HG03439 (cell line): ENCODE results near the gene MAEA.
"Not testable (repeated sequence)": the region's sequence is repeated elsewhere in the genome, so short reads cannot be mapped to it uniquely, and the experiment has no call there.

ENCODE experiments used
- ATAC-seq: cut with Tn5 transposase; IDR thresholded peaks from one replicate; pipeline ENCODE4 v1.9.1; 2021; ENCODE audit warnings: mild to moderate bottlenecking, moderate library complexity; ENCODE audit not compliant: unreplicated experiment

Gene MAEA

DNA sequence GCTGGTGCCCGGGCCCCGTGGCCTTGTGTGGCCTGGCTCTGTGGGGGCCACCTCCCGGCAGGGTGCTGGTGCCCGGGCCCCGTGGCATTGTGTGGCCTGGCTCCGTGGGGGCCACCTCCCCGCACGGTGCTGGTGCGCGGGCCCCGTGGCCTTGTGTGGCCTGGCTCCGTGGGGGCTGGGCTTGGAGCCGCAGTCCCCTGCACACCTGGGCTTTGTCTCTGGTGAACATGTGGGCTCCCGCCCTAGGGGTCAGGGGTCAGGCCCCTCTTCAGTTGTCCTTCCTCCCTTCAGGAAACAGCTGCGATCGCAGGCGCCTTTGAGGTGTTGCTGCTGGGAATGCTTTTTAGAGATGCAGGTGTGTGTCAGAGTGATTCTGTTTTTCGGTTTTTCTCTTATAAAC, 74.5 kb downstream of the MAEA start:
- no peak for ATAC-seq

DNA sequence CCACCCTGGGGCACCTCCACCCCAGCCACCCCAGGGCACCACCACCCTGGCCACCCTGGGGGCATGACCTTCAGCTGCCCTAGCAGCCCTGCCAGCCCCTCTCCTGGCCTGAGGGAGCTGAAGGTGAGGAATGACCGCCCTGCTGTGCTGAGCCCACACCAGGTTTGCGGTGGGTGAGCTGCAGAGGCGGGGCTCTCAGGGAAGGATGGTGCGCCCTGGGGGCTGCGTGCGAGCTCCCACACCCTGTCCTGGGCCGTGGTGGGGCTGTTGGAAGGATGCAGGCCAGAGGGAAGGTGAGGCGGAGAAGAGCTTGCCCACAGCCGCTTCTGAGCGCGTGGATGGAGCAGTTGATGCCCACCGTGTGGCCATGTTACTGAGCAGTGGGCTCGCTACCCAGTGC, 75.1 kb downstream of the MAEA start:
- no peak for ATAC-seq

DNA sequence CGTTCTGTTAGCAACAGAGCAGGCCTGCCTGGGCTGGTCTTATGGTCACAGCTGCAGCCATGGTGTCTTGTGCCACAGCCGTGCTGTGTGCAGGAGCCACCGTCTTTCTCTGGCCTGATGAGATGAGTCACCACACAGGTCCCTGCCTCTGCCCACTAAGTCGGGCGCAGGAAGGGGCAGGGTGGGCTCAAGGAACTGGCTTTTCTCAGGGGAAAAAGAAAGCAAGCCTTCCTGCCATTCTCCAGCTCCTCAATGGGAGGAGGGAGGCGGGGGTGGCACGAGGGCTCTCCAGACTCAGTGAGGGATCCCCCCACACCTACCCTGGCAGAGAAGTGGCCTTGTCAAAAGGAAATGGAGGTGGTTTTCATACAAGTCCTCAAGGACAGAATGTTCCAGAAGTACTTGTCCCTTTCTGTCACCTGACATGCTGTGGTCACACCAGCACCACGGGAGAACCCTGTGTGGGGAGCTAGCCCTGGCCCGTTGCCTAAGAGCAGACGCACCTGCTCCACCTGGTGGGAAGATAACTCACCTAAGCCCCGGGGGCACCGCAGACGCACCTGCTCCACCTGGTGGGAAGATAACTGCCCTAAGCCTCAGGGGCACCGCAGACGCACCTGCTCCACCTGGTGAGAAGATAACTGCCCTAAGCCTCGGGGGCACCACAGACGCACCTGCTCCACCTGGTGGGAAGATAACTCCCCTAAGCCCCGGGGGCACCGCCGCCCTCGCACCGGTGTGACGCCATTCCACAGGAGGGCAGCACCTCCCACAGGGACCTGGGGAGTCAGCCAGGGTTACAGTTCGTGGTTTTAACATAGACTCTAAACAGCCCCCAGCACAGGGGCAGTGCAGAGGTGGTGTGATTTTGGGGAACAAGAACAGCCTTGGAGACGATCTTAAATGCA, 75.8 kb downstream of the MAEA start:
- ATAC-seq: no peak

DNA sequence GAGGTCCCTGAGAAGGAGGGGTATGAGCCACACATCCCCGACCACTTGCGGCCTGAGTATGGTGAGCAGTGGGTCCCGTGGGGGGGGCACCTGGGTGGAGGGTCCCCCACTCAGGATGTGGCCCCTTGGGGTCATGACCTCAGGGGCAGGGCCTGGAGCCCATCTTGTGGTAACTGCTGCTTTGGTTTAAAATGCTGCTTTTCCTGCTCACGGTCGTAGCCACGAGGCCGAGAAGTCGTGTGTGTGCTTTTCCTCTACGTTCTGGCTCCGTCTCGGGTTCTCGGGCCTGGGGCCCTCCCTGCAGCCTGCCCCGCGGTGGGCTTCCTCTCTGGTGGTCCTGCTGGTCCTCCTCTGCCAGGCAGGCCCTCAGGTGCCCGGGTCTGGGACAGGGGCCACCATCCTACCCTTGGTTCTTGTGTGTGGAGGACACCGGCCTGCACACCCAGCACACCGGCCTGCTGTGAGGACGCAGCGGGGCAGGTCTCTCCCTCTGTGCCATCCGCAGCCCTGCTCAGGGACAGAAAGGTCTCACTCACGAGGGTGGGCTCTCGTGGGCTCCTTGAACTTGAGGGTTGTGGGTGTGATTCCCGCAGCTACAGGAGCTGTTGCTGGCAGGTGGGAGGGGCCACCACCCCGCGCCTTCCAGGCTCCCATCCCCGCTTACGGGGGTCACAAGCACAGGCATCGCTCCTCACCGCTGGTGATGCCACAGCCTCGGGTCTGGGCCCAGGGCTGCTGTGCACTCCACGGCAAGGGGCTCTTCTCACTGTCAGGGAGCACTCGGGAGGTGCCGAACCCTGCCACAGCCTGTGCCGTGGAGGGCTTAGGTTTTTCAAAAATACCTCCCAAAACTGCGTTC, 76.9 kb downstream of the MAEA start:
- ATAC-seq: no peak

GRCh38 chr4:1367230-1367935, 77.7 kb downstream of the MAEA start:
- no peak for ATAC-seq

DNA sequence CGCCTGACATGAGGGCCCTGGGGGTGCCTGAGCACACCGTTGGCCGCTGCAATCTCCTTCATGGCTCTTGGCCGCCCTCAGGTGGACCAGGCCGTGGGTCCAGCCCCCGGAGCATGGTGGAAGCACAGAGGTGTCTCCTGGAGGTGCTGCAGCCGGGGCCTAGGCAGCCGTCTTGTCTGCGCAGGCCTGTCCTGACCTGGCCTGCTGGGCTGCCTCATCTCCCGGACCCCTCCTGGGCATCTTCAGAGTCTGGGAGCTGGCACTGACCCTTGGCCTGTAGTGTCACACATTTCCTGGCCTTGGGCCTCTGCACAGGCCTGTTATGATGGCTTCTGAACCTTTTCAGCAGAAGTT, 78.2 kb downstream of the MAEA start:
- ATAC-seq: no peak

GRCh38 chr4:1368421-1369090, 78.9 kb downstream of the MAEA start:
- ATAC-seq: no peak

DNA sequence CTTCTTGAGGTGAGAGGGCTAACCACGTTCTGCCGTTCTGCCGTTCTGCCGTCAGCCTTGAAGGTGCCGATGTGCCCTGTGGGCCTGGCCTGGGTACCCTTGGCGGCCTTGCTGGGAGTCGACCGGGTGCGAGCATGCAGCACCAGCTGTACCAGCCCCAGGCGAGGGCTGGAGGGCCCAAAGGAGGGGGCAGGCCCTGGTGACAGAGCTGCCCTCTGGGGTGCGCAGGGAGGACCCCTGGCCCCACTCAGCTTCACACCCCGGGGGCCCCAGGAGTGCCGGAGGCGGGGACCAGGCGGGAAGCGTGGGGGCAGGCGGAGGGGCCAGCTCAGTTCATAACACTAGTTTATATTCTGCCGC, 79.4 kb downstream of the MAEA start:
- ATAC-seq: no peak

- ATAC-seq: no peak
Observed at GRCh38 chr4:1369479-1370079, 79.9 kb downstream of the MAEA start.

GRCh38 chr4:1370321-1371124, 80.8 kb downstream of the MAEA start:
- no peak for ATAC-seq

GRCh38 chr4:1371176-1372165, 81.8 kb downstream of the MAEA start:
- ATAC-seq: no peak

DNA sequence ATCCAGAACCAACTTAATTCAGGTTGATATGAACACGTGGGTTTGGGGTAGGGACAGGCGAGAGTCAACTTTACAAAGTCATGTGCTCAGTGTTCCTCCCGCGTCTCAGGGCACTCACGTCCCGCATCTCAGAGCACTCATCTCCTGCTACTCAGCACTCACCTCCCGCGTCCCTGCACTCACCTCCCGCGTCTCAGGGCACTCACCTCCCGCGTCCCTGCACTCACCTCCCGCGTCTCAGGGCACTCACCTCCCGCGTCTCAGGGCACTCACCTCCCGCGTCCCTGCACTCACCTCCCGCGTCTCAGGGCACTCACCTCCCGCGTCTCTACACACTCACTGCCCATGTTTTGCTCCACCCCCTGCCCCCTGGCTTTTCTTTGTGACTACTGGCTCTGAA, 82.9 kb downstream of the MAEA start:
- ATAC-seq: not testable (repeated sequence)

GRCh38 chr4:1373892-1374705, 84.4 kb downstream of the MAEA start:
- ATAC-seq: no peak

- ATAC-seq: no peak
Observed at GRCh38 chr4:1374706-1375045, 85.0 kb downstream of the MAEA start.

DNA sequence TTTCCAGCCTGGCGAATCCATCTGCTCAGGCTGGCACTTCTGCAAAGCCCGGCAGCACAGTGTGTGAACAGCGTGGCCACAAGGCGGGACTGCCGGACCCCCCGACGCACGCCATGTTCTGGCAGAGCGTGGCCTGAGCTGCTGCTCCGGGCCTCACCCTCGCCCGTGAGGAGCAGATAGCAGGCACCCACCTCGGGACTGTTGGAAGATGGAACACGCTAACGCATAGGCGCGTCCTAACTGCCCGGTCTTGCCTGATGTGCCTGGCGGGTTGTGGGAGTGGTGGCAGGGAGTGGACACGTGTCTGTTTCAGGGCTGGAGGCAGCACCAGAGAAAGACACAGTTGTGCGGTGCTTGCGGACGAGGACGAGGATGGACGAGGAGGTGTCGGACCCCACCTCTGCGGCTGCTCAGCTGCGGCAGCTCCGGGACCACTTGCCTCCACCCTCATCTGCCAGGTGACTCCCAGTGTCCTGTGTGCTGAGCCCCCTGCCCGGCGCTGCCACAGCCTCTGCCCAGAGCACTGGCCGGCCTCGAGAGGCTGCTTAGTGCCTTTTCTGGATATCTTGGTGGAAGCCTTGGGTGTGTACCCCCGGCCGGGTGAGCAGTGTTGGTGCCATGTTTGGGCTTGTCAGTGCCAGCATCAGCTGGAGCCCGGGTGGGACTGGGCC, 85.5 kb downstream of the MAEA start:
- no peak for ATAC-seq

DNA sequence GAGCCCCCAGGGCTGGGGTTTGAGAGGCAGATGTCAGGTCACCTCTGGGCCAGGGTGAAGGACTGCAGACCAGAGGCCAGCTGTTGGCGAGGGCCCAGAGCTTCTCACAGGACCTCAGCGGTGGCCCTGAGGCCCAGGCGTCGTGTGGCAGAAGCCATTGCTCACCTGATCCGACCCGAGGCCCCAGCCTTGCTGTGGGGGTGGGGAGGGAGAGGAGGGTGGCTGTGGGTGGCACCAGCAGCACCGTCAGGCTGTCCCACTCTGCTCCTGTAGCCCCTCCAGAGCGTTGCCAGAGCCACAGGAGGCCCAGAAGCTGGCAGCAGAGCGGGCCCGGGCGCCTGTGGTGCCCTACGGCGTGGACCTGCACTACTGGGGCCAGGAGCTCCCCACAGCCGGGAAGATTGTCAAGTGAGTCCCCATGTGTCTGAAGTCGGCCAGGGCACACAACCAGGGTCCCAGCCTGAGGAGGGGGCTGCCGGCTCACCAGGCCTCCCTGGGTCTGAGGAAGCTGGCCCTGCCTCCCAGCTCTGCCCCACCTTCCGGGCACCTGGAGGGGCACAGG, 86.2 kb downstream of the MAEA start:
- no peak for ATAC-seq

GRCh38 chr4:1376391-1376840, 86.7 kb downstream of the MAEA start:
- no peak for ATAC-seq
